Measurements from ENCODE around the gene DDT. TPM values are rescaled to one million over a fixed set of nuclear protein-coding genes. Genes with fewer than 3 reads are reported as not detected.
"Not testable (repeated sequence)": the region's sequence is repeated elsewhere in the genome, so short reads cannot be mapped to it uniquely, and the experiment has no call there.

Gene DDT
- total RNA-seq, 1 donor from 2014 or later: 21.4 TPM

GRCh38 chr22:23989583-23990244 is 15.5 kb upstream of the DDT start:
- not testable (repeated sequence) for DNase-seq (ENCODE audit: low spot score)

DNA sequence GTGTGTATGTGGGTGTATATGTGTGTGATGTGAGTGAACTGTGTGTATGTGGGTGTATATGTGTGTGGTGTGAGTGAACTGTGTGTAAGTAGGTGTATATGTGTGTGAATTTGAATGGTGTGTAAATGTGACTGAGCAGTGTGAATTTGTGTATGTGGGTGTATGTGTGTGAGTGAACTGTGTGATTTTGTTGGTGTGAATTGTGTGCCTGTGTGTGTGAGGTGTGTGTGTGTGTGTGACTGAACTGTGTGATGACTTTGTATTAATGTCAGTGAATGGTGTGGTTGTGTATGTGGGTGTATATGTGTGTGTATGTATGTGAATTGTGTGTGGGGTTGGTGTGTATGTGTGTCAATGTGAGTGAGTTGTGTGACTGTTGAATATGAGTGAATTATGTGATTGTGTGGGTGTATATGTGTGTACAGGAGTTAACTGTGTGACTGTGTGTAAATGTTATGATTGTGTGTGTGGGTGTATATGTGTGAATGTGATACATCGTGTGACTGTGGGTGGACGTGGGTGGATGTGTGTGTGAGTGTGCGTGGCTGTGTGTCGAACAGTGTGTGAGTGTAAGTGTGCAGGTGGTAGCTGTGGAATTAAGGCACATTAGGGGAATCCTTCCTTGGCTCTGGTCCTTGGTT is 12.4 kb upstream of the DDT start:
- DNase-seq (ENCODE audit: low spot score): not testable (repeated sequence)

GRCh38 chr22:23986089-23986488 is 11.8 kb upstream of the DDT start:
- DNase-seq (ENCODE audit: low spot score): not testable (repeated sequence)

DNA sequence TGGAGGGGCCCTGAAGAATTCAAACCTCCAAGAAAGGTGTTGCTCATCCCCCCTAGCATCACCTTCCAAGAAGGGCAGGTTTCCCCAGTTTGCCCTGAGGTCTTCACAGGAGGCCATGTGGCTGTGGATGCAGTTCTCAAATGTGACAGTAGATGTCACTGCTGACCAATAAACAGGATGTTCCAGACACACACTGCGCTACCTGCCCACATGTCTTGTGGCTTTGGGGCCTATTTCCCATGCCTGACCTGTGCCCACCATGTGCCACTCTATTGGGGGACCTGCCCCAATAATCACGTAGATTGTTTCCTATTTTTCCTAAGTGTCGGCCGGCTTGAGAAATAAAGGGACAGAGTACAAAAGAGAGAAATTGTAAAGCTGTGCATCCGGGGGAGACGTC is 10.2 kb upstream of the DDT start:
- DNase-seq (ENCODE audit: low spot score): peak; percentile 51

- not testable (repeated sequence) for DNase-seq (ENCODE audit: low spot score)
Observed at GRCh38 chr22:23980567-23980966, 6.3 kb upstream of the DDT start.

DNA sequence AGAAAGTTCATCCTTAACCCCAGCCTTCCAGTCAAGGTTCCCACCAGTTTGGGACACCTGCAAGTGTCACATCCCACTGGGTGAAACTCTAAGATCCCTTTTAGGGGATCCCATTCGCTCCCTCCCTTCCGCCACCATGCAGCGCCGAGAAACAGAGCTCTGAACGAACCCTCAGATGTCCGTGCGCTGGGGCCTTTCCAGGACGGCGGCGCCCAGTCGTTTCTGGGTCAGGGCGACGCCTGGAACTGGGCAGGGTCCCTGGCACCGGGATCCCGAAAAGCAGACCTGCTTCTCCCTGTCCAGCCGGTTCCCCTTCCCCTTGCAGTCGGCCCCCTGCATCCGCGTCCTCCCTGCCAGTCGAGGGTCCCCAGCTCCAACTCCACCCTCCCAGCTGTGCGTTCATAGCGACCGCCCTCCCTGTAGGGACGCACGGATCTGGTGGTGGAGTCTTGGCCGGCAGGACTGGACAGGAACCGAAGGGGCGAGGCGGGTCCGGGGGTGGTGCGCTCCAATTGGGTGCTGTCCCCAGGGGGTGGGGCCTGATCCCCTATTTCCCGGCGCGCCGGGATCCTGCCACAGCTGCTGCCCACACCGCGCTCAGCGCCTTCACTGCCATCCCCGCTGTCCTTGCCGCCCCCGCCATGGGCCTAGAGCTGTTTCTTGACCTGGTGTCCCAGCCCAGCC is 5.5 kb upstream of the DDT start, which contains the start of gene GSTT2:
TSS of gene GSTT2 (plus strand) at position 578 of the 684 bp plus-strand sequence.
- DNase-seq (ENCODE audit: low spot score): not testable (repeated sequence)

DNA sequence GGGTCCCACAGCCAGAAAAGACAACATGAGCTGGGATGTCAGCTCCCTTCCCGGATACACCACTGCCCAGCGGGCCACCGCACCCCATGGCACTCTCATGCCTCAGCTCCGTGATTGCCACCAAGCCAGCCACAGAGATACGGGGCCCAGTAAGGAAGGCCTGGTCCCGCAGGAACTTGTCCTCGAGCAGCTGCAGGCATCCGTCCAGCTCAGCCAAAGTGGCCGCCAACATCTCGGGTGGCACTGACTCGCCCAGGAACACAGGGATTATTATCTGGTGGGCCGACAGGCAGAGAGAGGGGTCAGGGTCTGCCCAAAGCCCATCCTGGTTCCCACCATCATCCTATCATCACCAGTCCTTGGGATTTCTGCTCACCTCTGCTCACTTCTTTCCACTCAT is 3.1 kb upstream of the DDT start:
- not testable (repeated sequence) for DNase-seq (ENCODE audit: low spot score)

GRCh38 chr22:23974836-23975352 is 653 bp upstream of the DDT start:
- not testable (repeated sequence) for DNase-seq (ENCODE audit: low spot score)

DNA sequence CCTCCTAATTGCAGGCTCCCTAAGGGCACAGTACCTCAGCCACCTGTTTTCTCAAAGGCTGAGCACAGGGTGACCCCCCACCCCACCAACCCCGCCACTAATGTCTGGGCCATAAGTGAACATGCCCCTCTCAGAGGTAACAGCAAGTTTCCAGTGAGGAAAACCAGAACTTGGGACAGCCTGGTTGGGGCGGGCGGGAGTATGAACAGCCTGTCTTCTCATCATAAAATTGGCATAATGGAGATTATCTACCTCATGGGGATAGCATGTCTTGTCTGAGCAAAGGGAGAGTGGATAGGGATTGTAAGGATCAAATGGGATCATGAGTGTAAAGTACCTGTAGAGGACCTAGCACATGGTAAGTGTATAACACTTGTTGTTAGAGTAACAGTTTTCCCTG is 2.3 kb downstream of the DDT start:
- not testable (repeated sequence) for DNase-seq (ENCODE audit: low spot score)

DNA sequence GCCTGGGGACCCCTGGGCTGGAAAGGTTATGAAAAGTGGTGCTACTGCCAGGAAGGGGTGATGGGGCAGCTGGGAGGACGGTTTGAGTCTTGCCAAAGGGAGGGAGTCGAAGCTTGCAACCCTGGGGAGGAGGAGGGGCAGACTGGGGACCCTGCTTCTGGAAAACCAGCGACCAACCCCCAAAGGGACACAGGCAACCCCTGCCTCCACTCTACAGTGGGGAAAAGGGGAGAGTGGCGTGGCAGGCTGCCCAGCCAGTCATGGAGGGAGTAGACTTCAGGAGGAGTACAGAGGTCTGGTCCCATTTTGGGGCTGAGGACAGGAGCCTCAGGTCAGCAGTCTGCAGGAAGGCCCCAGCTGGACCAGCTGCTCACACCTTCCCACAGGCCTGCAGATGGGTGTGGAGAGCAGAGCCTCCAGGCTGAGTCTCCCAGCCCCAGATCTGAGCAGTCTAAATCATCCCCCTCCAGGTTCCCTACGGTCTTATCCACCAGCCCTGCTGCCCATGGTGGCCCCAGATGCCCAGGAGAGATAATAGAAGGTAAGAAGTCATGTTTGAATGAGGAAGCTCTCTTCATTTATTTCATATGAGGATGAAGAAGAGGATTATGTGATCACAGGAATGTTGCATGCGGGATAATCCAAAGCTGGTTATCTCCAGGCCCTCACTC is 3.3 kb downstream of the DDT start:
- no peak for DNase-seq (ENCODE audit: low spot score)

DNA sequence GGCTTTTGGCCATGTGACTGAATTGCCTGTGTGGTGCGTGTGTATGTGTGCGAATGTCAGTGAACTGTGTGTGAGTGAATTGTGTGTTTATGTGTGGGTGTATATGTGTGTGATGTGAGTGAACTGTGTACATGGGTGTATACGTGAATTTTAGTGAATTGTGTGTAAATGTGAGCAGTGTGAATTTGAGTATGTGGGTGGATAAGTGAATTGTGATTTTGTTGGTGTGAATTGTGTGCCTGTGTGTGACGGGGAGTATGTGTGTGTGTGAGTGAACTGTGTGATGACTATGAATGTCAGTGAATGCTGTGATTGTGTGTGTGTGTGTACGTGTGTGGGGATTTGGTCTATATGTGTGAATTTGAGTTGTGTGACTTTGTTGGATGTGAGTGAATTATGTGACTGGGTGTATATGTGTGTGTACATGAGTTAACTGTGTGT is 4.0 kb downstream of the DDT start:
- DNase-seq (ENCODE audit: low spot score): no peak

DNA sequence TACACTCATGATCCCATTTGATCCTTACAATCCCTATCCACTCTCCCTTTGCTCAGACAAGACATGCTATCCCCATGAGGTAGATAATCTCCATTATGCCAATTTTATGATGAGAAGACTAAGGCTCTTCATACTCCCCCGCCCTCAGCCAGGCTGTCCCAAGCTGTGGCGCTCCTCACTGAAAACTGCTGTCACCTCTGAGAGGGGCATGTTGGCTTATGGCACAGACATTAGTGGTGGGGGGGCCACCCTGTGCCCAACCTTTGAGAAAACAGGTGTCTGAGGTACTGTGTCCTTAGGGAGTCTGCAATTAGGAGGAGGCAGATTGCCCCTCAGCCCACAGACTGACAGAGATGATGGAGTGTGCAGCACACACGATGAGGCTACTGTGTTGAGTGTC is 5.2 kb downstream of the DDT start:
- DNase-seq (ENCODE audit: low spot score): no peak

DNA sequence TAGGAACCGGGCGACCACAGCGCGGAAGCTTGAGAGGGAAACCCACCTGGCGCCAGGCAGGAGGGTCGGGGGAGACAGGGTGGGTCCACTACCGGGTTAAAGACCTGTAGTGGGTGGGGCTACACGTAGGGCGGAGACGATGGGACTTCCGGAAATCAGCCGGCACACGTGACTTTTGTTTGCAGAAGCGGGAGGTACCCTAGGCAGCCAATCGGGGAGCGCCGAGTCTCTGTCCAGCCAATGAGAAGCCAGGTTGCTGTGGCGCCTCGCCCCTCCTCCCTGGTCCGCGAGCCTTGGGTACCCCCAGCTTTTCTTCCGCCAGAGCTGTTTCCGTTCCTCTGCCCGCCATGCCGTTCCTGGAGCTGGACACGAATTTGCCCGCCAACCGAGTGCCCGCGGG is 7.7 kb downstream of the DDT start, which contains the start of gene DDTL:
TSS of gene DDTL (plus strand) at position 321 of the 400 bp plus-strand sequence. CDS start at position 348, 27 bp downstream.
- not testable (repeated sequence) for DNase-seq (ENCODE audit: low spot score)

DNA sequence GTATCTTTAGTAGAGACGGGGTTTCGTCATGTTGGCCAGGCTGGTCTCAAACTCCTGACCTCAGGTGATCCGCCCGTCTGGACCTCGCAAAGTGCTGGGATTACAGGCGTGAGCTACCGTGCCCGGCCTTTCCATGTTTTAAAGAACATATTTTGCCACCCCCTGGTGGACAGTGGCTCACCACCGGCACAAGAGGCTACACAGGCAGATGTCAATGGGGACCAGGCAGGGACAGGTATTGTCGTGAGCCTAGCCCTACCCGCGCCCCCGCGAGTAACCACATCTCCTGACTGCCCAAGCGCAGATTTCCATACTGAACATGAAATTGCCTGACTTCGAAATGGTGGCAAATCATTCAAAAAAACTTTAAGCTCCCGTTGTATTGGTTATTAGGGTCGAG is 8.1 kb downstream of the DDT start:
- not testable (repeated sequence) for DNase-seq (ENCODE audit: low spot score)

- not testable (repeated sequence) for DNase-seq (ENCODE audit: low spot score)
Observed at GRCh38 chr22:23961084-23961771, 13.0 kb downstream of the DDT start, which contains the start of gene GSTT2B. Gene GSTT2B, minus strand, starts transcription at chr22:23961195. Its CDS starts 64 bp downstream, at chr22:23961131.

DNA sequence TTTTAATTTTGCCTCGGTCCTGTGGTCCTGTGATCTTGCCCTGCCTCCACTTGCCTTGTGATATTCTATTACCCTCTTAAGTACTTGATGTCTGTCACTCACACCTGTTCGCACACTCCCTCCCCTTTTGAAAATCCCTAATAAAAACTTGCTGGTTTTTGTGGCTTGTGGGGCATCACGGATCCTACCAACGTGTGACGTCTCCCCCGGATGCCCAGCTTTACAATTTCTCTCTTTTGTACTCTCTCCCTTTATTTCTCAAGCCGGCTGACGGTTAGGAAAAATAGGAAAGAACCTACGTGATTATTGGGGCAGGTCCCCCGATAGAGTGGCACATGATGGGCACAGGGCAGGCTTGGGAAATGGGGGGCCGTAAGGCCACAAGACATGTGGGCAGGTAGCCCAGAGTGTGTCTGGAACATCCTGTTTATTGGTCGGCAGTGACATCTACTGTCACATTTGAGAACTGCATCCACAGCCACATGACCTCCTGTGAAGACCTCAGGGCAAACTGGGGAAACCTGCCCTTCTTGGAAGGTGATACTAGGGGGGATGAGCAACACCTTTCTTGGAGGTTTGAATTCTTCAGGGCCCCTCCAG is 17.8 kb downstream of the DDT start:
- DNase-seq (ENCODE audit: low spot score): peak; percentile 80

DNA sequence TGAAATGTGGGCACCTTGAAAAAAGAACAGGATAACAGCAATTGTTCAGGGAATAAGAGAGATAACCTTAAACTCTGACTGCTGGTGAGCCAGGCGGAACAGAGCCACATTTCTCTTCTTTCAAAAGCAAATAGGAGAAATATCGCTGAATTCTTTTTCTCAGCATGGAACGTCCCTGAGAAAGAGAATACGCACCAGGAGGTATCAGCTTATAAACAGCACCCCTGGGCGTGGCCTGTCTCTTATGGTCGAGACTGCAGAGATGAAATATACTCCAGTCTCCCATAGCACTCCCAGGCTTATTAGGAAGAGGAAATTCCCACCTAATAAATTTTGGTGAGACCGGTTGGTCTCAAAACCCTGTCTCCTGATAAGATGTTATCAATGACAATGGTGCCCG is 18.4 kb downstream of the DDT start:
- DNase-seq (ENCODE audit: low spot score): not testable (repeated sequence)

- not testable (repeated sequence) for DNase-seq (ENCODE audit: low spot score)
Observed at GRCh38 chr22:23954991-23955305, 19.3 kb downstream of the DDT start.

GRCh38 chr22:23954193-23954990 is 19.8 kb downstream of the DDT start:
- not testable (repeated sequence) for DNase-seq (ENCODE audit: low spot score)

- not testable (repeated sequence) for DNase-seq (ENCODE audit: low spot score)
Observed at GRCh38 chr22:23953485-23953884, 20.8 kb downstream of the DDT start.

All from umbilical cord (tissue), 2 donors.